NT2/D1 (cell line): Measurements from ENCODE around the gene TGM2.

Experiments
- YY1 ChIP-seq: IDR thresholded peaks from 2 replicates; pipeline ENCODE4 v1.6.1; 2011; ENCODE audit not compliant: insufficient read length, insufficient read depth
- ZNF274 ChIP-seq: IDR thresholded peaks from 2 replicates; pipeline ENCODE4 v1.6.1; 2011; ENCODE audit warnings: mild to moderate bottlenecking, low read depth, low read length

DNA sequence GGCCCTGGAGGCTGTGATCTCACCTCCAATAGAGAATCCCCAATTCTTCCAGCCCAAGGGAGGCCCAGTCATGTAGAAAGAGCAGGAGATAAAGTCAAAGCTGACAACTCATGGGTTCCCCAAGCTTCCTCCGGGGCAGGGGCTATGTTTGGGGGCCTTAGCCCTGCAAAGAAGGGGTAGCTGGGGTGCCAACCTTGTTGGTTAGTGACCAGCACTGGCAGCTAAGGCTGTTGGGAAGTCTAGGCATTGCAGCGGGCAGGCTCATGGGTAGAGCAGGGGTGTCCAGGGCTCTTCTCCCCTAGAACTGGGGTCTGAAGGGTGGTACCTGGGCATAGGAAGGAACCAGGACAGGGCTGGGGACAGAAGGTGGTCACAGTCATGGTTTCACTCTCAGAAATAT lies 36.4 kb downstream of the TGM2 start:
- no peak for TF ChIP-seq ZNF274
- TF ChIP-seq YY1: no peak
